IMR-90 (cell line): Measurements from ENCODE around the gene KCNJ4.

ENCODE experiments used
- BHLHE40 ChIP-seq: fragments of 150-350 bp; IDR thresholded peaks from 2 replicates; pipeline ENCODE4 v1.6.1; 2016; ENCODE audit warnings: mild to moderate bottlenecking, low read depth, low read length
- CEBPB ChIP-seq: IDR thresholded peaks from 2 replicates; pipeline ENCODE4 v1.6.1; 2012; ENCODE audit warnings: low read depth, low read length, improper control_type of control experiment
- CTCF ChIP-seq: conservative IDR thresholded peaks from 2 replicates; pipeline ENCODE4 v1.5.1; 2012; ENCODE audit warnings: mild to moderate bottlenecking, low read depth, low read length, improper control_type of control experiment
- MAFK ChIP-seq: IDR thresholded peaks from 2 replicates; pipeline ENCODE4 v1.6.1; 2012; ENCODE audit warnings: low read depth, low read length, improper control_type of control experiment
- MAZ ChIP-seq: IDR thresholded peaks from 2 replicates; pipeline ENCODE4 v1.6.1; 2012; ENCODE audit warnings: low read depth, mild to moderate bottlenecking, low read length, improper control_type of control experiment, moderate library complexity, borderline replicate concordance
- POLR2A ChIP-seq: IDR thresholded peaks from 2 replicates; pipeline ENCODE4 v1.6.1; 2012; ENCODE audit warnings: mild to moderate bottlenecking, low read depth, low read length
- SMC3 ChIP-seq: fragments of 150-350 bp; IDR thresholded peaks from 2 replicates; pipeline ENCODE4 v1.6.1; 2016; ENCODE audit warnings: low read depth, mild to moderate bottlenecking, antibody characterized with exemption, low read length, moderate library complexity
- USF2 ChIP-seq: fragments of 150-350 bp; IDR thresholded peaks from 2 replicates; pipeline ENCODE4 v1.6.1; 2017; ENCODE audit warnings: mild to moderate bottlenecking, antibody characterized with exemption, low read length, low read depth

- TF ChIP-seq POLR2A (no peak), BHLHE40 (no peak), CEBPB (no peak), SMC3 (no peak), CTCF (no peak), MAFK (no peak), USF2 (no peak), MAZ (no peak)
Observed at GRCh38 chr22:38501797-38502672, 47.0 kb upstream of the KCNJ4 start.
